GM19372 (cell line): Measurements from ENCODE around the gene PRAME.
"Not testable (repeated sequence)": the region's sequence is repeated elsewhere in the genome, so short reads cannot be mapped to it uniquely, and the experiment has no call there.

Experiments
- ATAC-seq: cut with Tn5 transposase; IDR thresholded peaks from one replicate; pipeline ENCODE4 v1.9.1; 2021; ENCODE audit warnings: mild to moderate bottlenecking, low read depth, moderate library complexity; ENCODE audit not compliant: unreplicated experiment

The PRAME gene

DNA sequence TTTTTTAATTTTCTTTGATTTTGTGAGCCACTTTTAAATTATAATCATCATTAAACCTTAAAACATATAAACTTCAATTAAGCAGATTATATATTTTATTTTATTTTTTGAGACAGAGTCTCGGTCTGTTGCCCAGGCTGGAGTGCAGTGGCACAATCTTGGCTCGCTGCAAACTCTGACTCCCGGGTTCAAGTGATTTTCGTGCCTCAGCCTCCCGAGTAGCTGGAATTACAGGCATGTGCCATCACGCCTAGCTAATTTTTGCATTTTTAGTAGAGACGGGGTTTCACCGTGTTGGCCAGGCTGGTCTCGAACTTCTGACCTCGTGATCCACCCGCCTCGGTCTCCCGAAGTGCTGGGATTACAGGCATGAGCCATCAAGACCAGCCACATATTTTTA, 22.5 kb upstream of the PRAME start:
- not testable (repeated sequence) for ATAC-seq

DNA sequence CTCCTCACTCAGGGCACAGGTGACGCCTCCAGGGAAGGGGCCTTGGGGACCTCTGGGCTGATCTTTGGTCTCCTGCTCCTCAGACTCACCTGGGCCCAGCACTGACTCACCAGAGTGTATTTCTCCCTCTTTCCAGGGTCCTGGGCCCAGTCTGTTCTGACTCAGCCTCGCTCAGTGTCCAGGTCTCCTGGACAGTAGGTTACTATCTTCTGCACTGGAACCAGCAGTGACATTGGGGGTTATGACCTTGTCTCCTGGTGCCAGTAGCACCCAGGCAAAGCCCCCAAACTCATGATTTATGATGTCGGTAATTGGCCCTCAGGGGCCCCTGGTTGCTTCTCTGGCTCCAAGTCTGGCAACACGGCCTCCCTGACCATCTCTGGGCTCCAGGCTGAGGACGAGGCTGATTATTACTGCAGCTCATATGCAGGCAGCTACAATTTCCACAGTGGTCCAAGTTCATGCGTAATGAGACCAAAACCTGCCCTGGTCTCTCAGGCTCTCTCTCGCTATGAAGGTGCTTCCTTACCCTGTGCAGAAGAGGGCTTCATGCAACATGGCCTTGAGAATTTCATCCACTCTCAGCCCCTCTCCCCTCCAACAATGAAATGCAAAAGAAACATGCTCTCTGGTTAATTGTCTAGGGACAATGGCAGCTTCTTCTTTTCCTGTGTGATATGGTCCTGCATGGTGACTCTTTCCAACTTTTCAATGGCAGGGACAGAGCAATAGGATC, 21.0 kb upstream of the PRAME start:
- ATAC-seq = no peak

DNA sequence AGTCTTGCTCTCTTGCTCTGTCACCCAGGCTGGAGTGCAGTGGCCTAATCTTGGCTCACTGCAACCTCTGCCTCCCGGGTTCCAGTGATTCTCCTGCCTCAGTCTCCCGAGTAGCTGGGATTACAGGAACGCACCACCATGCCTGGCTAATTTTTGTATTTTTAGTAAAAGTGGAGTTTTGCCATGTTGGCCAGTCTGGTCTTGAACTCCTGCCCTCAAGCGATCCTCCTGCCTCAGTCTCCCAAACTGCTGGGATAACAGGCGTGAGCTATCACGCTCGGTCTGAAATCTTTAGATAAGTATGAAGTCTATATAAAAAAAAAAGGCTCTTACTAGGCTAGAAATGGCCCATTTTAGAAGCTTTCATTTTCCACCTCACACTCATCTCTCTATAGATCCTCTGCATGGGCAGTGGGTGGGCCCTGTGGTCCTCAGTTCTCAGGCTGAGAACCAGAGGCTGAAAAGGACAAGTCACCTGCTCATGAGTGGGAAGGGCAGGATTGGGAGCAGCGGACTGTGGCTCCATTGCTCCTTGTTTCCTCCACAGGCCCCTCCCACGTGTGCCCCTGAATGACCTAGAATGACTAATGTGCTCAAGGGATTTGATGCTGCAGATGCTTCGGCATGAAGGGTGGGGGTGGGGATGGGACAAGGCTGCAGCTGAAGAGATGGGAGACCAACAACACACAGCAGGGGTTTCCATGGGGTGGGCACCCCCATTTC, 19.8 kb upstream of the PRAME start:
- ATAC-seq = no peak

DNA sequence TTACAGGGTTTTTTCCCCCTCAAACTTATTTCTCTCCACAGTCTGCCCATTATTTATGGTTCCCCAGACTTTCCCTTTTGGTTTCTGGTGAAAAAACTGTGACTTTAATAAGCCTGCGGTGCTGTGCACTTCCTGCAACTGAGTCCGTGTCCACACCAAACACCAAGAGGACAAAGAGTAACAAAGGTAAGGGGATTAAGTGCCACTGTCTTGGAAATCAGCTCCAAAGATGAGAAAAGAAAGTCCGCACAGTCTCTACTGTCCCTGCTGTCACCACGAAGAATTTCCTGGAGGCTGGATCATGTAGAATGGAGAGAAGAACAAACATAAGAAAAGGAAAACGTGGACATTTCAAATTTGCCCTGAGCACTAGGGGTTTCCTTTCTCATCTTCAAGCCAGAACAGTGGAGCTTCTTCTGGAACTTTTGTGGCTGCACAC, 17.9 kb upstream of the PRAME start:
- ATAC-seq = no peak

DNA sequence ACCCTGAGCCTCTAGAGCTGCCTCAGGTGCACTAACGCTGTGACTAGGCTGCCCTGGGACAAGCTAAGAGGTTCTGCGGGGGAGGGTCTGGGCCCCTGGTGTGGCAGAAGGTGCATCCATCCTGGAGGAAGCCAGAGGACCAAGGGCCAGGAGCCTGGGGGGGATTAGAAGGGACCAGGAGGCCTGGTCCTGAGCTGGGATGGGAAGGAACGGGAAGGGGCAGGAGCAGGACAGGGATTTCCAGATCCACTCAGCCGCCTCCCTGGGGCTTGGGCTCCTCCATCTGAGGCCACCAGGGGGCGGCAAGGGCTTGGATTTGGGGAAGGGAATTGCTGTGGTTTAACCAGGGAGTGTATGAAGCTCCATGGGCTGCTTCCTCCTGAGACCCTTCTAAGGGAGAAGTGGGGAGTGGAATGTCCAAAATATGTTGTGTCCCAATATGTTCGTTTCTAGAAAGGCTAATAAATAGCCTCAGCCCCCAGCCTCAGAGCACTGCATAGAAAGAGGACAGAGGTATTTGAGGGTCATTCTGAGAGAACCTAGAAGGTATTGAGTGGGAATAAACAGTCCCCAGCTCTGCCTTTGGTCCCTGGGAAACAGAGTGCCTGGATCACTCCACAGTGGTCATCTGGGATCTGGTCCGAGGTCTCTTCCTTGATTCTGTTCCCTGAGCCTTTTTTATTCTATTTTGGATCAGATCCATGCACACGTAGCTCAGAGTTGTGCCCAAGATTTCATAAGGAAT, 17.4 kb upstream of the PRAME start:
- no peak for ATAC-seq

DNA sequence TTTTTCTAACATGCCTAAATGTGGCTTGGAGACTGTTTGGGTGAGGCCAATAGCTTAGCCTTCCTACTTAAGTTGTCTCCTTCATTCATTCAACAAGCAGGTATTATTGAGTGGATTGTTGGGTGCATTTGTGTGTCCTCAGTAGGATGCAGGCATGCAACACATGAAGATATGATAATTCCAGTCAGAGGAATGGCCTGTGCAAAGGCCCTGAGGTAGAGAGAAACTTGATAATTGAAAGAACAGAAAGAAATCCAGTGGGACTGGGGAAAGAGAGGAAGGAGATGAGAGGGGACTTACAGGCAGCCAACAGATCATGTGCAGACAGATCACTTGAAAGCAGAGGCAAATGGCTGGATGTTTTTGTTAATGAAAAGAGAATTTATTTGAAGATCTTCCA, 15.3 kb upstream of the PRAME start:
- ATAC-seq = no peak

DNA sequence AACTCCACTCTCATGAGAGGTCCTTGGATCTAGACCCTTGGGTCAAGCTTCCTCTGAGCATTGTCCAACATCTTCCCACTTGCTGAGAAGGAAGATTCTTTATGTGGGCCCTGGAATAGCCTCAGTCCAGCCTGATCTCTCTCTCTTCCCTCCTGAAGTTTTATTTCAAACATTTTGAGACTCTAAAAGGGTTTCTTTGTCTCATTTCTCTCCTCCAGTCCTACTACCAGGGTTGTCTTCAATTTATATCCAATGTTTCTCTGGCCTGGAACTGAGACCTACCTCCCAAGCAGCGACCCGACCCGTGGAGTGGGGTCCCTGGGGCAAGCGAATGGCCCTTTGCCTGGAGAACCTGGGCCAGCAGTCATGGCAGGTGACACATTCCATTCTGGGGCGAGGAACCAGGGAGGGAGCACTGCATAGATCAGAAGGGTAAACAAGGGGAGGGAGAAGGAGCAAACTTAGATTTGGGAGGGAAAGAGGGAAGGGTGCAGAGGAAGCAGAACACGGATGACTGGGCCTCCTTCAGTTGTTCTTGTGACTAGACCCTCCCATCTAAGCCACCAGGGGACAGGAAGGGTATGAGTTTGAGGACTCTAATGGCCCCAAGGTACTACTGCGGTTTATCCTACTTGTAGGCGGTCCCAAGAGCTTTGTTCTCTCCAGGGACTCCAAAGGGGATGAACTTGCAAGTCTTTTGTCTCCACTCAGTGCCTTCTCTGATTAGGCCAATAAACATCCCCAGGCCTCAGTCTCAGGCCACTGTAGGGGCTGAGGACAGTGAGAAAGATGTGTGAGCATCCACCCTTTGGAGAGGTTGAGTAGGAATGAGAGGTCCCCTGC, 14.2 kb upstream of the PRAME start:
- no peak for ATAC-seq

DNA sequence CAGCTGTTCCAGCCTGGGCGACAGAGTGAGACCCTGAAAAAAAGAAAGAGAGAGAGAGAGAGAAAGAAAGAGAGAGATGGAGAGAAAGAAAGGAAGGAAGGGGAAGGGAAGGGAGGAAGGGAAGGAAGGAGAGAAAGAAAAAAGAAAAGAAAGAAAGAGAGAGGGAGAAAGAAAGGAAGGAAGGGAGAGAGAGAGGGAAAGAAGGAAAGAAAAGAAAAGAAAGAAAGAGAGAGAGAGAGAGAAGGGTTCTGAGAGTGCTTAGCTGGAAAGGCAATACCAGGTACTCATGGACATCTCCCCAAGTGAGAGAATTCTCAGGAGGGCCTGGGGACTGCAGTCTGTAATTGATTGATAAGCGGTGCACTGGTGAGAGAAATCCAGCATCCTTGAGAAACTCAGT, 12.8 kb upstream of the PRAME start:
- no peak for ATAC-seq

DNA sequence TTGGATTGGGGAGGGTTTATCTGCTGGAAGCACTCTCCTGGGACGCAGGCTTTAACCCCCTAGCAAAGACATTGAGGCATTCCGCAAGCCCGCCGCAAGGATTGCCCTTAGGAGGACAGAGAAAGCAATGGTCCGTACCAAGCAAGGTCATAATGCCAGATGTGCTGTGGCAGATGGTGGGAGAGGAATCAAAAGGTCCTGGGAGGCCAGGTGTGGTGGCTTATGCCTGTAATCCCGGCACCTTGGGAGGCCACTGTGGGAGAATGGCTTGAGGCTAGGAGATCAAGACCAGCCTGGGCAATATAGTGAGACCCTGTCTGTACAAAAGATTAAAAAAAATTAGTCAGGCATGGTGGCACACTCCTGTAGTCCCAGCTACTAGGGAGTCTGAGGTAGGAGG, 12.4 kb upstream of the PRAME start:
- ATAC-seq = no peak

DNA sequence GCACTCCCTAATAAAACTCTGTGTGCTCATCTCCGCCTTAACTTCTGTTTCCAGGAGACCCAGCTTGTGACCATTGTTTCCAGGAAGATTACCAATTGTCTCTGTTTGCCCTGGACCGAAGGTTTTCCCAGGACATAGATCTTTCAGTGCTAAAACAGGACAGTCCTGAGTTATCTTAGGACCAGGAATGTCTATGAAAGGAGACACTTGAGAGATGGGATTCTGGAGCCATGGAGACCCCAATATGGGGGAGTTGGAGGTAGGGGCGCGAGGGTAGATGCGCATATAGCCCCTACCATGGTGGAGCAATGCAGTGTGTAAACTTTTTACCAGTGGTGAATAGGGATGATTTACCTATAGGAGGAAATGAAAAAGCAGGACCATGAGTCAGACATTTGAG, 10.2 kb upstream of the PRAME start:
- ATAC-seq = no peak

DNA sequence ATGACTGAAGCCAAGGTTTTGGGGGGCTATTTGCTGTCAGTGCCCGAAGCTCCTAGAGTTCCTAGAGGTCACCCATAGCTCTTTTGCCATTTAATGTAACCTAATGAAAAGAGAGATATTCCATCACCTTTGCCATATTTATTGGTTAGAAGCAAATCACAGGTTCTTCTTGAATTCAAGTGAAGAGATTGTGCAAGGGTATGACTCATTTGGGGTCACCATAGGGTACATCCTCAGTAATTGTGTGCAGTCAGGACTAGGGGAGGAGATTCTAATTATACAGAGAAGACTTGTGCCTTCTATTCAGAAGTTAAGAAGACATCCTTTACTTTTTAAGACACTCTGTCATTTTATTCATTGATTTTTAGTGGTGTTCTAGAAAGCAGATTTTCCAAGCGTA, 6.9 kb upstream of the PRAME start:
- ATAC-seq = no peak

DNA sequence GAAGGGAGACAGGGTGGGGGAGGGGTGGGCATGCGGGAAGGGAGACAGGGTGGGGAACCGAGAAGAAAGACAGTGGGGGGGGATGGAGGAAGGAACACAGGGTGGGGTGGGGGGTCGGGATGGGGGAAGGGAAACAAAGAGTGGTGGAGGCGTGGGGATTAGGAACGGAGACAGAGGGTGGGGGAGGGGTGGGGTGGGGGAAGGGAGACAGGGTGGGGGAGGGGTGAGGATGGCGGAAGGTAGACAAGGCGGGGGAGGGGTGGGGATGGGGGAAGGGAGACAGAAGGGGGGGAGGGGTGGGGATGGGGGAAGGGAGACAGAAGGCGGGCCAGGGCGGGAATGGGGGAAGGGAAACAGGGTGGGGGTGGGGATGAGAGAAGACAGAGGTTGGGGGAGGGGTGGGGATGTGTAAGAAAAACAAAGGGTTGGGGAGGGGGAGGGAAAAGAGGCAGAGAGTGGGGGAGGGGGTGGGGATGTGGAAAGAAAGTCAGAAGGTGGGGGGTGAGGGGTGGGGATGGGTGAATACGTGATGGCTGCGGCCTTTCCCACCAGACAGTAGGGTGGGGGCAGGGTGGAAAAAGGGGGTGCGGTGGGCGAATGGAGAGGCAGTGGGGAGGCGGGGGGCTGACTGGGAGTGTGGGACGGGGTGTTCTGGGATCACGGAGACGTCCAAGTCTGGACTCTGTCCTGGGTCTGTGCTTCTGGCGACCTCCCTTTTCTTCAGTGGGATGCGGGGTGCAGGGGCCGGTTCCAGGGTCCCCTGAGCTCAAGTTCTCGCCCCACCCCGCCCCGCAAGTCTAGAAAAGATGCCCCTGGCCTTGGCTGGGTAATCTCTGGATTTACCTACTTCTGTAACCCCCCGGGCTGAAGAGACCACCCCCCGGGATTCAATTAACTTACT, 744 bp downstream of the PRAME start:
- no peak for ATAC-seq

DNA sequence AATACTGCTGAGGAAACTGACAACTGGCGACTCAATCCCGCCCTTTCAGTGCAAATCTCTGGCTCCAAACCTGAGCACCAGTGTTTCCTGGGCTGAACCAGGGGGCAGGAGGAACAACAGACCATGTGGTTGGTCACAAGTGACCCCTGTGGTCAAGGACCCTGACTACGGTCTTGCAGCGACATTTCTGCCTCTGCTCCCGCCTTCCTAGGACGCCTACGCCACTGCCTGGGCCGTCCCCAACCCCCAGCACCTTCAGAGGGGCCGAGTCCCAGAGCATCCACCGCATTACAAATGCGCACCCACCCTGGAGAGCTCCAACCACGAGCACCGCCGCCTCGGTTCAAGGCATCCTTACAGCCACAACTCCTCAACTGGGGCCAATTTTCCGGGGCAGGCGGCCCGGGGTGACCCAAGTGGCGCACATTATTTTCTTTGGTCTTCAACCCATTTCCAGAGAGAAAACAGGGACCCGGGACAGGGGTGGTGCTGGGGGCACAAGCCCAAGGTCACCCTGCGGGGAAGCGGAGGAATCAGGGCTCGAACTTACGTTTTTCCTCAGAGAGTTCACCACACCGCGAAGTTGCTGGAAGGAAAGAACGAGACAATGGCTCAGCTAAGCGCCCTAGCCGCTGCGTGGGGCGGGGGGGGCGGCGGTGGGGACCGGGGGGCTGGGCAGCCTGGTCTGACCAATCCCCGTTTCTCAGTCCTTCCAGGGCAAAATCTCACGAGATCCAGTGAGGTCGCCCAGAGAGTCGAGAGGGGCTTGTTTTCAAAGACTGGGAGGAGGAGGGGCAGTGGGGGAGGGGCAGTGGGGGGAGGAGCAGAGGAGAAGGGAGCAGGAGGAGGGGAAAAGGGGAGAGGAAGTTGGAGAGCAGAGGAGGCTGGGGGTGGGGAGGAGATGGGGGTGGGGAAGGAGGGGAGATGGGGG, 1.8 kb downstream of the PRAME start:
- ATAC-seq = no peak

DNA sequence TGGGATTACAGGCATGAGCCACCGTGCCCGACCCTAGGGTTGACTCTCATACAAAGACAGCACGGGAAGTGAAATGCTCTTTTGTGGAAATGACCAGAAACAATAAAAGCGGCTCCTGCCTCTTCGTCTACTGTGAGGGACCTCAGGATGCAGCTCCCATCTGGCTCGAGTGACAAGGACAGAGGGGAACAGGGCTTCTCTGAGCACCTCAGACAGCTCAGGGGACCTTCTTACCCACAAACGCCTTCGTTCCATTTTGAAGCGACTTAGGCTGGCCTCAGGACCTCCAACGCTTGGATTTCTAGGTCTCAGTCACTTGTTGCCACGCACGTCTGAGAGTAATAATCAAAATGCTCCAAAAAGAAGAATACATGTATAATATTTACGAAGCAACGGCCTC, 2.5 kb downstream of the PRAME start:
- no peak for ATAC-seq

DNA sequence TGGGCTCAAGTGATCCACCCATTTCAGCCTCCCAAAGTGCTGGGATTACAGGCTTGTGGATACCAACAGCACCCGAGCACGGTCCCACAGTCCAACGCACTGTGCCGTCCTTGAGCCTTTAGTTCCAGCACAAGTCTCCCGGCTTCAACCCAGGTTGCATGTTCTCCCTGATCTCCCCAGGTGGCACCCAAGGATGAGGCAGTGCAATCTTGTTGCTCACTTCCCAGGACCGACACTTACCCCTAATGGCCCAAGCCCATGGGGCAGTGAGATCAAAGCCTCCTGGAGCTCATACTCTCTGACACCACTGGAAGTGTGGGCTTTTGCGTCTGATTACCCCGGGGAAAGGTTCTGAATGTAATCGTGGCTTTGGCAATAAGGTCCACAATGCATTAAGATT, 3.5 kb downstream of the PRAME start:
- no peak for ATAC-seq

DNA sequence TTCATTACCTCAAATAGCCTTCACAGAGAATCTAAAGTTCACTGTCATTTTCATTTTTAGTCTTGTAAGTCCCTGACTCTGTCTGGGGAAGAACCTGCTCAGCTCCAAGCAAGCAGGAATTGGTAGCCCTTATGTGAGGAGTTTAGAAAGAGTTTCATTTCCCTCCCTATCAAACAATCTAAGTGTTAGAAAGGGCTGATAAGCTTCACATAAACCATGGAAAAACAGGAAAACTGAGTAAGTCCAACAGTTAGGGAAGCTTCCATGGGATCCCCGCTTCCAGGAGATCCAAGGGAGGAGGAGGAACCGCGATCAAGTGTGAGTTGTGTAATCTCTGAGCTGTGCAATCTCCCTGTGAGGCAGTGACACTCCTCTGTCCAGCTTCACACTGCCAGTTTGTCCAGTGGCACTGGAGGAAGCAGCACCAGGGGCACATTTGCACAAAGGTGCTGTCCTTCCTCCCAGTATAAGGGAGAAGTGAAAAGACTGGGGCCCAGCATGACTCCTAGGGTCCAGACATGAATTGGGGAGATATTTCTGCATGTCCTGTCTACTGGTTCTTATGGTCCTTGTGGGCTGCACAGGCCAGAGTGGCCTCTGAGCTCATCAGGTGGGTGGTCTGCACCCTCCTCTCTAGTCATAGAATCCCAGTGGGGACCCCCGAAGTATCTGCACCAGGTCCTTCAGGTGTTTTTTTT, 4.3 kb downstream of the PRAME start:
- ATAC-seq = no peak

DNA sequence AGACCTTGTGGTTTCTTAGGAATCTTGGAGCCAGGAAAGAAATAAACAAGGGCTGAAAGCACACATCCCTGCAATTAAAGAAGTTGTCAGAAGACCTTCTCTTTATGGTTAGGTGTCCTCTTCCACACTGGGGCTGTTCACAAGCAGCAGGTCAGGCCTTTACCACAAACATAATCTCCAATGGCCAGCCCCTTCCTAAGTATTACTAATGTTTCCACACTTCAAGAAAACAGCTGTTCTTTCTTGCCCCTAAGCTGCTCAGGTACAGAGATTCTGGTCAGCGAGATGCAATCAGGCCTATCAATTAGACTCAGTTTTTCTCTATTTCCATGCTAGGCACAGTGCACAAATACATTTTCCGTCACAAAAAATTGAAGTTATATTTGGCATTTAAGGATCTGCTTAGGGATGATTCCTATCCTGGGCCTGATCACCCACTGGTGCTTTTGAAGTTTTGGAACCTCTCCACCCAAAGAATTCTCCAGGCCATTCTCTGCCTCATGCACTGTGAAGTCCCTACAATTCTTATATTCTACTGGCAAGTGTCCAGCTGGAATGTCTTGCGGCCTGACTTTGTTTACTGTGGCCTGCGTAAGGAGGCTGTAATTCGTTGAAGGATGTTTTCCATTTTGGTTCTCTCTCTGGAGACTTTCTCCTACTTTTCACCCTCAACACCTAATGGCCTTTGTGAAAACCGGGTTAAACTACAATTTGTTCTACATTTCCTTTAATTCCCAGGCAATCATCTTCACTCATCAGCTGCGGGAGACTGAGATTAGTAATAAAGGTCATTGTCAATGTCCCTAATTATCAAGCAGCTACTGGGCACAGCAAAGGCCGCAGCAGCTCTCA, 5.1 kb downstream of the PRAME start:
- ATAC-seq = no peak
